IPS-20b (cell line): ENCODE data around the gene OLFM1.
"Not testable (repeated sequence)": the region's sequence is repeated elsewhere in the genome, so short reads cannot be mapped to it uniquely, and the experiment has no call there.

Source experiments
- H3K27ac ChIP-seq: one replicate; pipeline ENCODE4 v1.5.1; 2013; ENCODE audit warnings: low read length
- H3K27me3 ChIP-seq: 2 replicates; pipeline ENCODE4 v1.6.1; 2013; ENCODE audit warnings: mild to moderate bottlenecking, low read length, inconsistent platforms; ENCODE audit not compliant: insufficient read depth
- H3K36me3 ChIP-seq: 2 replicates; pipeline ENCODE4 v1.6.1; 2013; ENCODE audit warnings: low read depth, mild to moderate bottlenecking, inconsistent platforms, low read length, moderate library complexity; ENCODE audit not compliant: insufficient read depth
- H3K4me1 ChIP-seq: 2 replicates; pipeline ENCODE4 v1.6.1; 2013; ENCODE audit warnings: mild to moderate bottlenecking, control low read depth, inconsistent platforms, low read length, moderate library complexity; ENCODE audit not compliant: insufficient read depth
- H3K4me3 ChIP-seq: 2 replicates; pipeline ENCODE4 v1.5.1; 2013; ENCODE audit warnings: mild to moderate bottlenecking, low read length, inconsistent platforms
- H3K9ac ChIP-seq: 2 replicates; pipeline ENCODE4 v1.6.1; 2013; ENCODE audit warnings: low read depth, mild to moderate bottlenecking, inconsistent platforms, low read length, moderate library complexity
- H3K9me3 ChIP-seq: 2 replicates; pipeline ENCODE4 v1.6.1; 2013; ENCODE audit warnings: mild to moderate bottlenecking, low read depth, low read length, inconsistent platforms; ENCODE audit not compliant: insufficient read depth

The OLFM1 gene

GRCh38 chr9:135063466-135063865, 24.0 kb upstream of the OLFM1 start:
- peaks cover 10% of the 10 kb centered on the region for H3K9me3 ChIP-seq
- H3K9ac ChIP-seq, H3K4me3 ChIP-seq, H3K27ac ChIP-seq, H3K36me3 ChIP-seq, H3K4me1 ChIP-seq, H3K27me3 ChIP-seq: not testable (repeated sequence)

- peaks cover 10% of the 10 kb centered on the region for H3K9me3 ChIP-seq
- not testable (repeated sequence) for H3K27ac ChIP-seq, H3K4me3 ChIP-seq, H3K9ac ChIP-seq, H3K27me3 ChIP-seq, H3K36me3 ChIP-seq, H3K4me1 ChIP-seq
Observed at GRCh38 chr9:135063888-135064287, 23.6 kb upstream of the OLFM1 start.

GRCh38 chr9:135065151-135065550, 22.3 kb upstream of the OLFM1 start:
- H3K27me3 ChIP-seq = no peaks in the 10 kb centered on the region; the same call in 1 of the 2 replicates
- no peak overlapping the region for H3K4me3 ChIP-seq
- H3K4me1 ChIP-seq = no peaks in the 10 kb centered on the region; the same call in 1 of the 2 replicates
- no peak overlapping the region for H3K27ac ChIP-seq
- peaks cover 10% of the 10 kb centered on the region for H3K9me3 ChIP-seq
- no peaks in the 10 kb centered on the region for H3K36me3 ChIP-seq
- no peak overlapping the region for H3K9ac ChIP-seq

- H3K27ac ChIP-seq = no peak overlapping the region
- H3K4me3 ChIP-seq = no peak overlapping the region
- no peaks in the 10 kb centered on the region; the same call in 1 of the 2 replicates for H3K4me1 ChIP-seq
- H3K9me3 ChIP-seq = peaks cover 10% of the 10 kb centered on the region
- no peaks in the 10 kb centered on the region for H3K36me3 ChIP-seq
- no peaks in the 10 kb centered on the region; the same call in 1 of the 2 replicates for H3K27me3 ChIP-seq
- H3K9ac ChIP-seq = no peak overlapping the region
Observed at GRCh38 chr9:135065804-135066203, 21.7 kb upstream of the OLFM1 start.

- Histone ChIP-seq H3K9ac (no peak overlapping the region), H3K27me3 (no peaks in the 10 kb centered on the region; the same call in 1 of the 2 replicates)
Observed at GRCh38 chr9:135066291-135066690, 21.2 kb upstream of the OLFM1 start.

GRCh38 chr9:135067096-135067710, 20.3 kb upstream of the OLFM1 start:
- Histone ChIP-seq H3K36me3 (no peaks in the 10 kb centered on the region), H3K9ac (no peak overlapping the region), H3K4me3 (no peak overlapping the region), H3K27me3 (no peaks in the 10 kb centered on the region; the same call in 1 of the 2 replicates), H3K4me1 (no peaks in the 10 kb centered on the region; the same call in 1 of the 2 replicates), H3K27ac (no peak overlapping the region), H3K9me3 (peaks cover 10% of the 10 kb centered on the region)

More at GRCh38 chr9:135066291-135066690, 21.2 kb upstream of the OLFM1 start:
- Histone ChIP-seq H3K9me3 (peaks cover 10% of the 10 kb centered on the region), H3K36me3 (no peaks in the 10 kb centered on the region), H3K4me1 (no peaks in the 10 kb centered on the region; the same call in 1 of the 2 replicates), H3K4me3 (no peak overlapping the region), H3K27ac (no peak overlapping the region)

GRCh38 chr9:135068776-135069415, 18.6 kb upstream of the OLFM1 start:
- H3K9ac ChIP-seq = no peak overlapping the region
- no peaks in the 10 kb centered on the region; the same call in 1 of the 2 replicates for H3K4me1 ChIP-seq
- no peak overlapping the region for H3K27ac ChIP-seq
- H3K4me3 ChIP-seq = no peak overlapping the region
- no peaks in the 10 kb centered on the region for H3K36me3 ChIP-seq
- peaks cover 2% of the 10 kb centered on the region; the same call in 1 of the 2 replicates for H3K27me3 ChIP-seq
- H3K9me3 ChIP-seq = peaks cover 3% of the 10 kb centered on the region

GRCh38 chr9:135069558-135070197, 17.8 kb upstream of the OLFM1 start:
- H3K27me3 ChIP-seq = peaks cover 10% of the 10 kb centered on the region
- no peak overlapping the region for H3K4me3 ChIP-seq
- no peaks in the 10 kb centered on the region for H3K36me3 ChIP-seq
- no peak overlapping the region for H3K9ac ChIP-seq
- H3K4me1 ChIP-seq = no peaks in the 10 kb centered on the region; the same call in 1 of the 2 replicates
- no peak overlapping the region for H3K27ac ChIP-seq
- peaks cover 2% of the 10 kb centered on the region; the same call in 1 of the 2 replicates for H3K9me3 ChIP-seq

- Histone ChIP-seq H3K4me3 (no peak overlapping the region), H3K36me3 (no peaks in the 10 kb centered on the region), H3K27me3 (peaks cover 15% of the 10 kb centered on the region), H3K27ac (no peak overlapping the region), H3K9ac (no peak overlapping the region), H3K4me1 (no peaks in the 10 kb centered on the region; the same call in 1 of the 2 replicates), H3K9me3 (0 out of 2 replicates have a peak, but pooled peaks cover 2% of the 10 kb centered on the region)
Observed at GRCh38 chr9:135070198-135070951, 17.1 kb upstream of the OLFM1 start.

- Histone ChIP-seq H3K9me3 (no peaks in the 10 kb centered on the region), H3K9ac (no peak overlapping the region), H3K4me3 (no peak overlapping the region), H3K36me3 (no peaks in the 10 kb centered on the region), H3K27ac (no peak overlapping the region), H3K27me3 (peaks cover 22% of the 10 kb centered on the region), H3K4me1 (peaks cover 2% of the 10 kb centered on the region; the same call in 1 of the 2 replicates)
Observed at GRCh38 chr9:135070964-135071735, 16.3 kb upstream of the OLFM1 start.
